ENCODE data around the gene KLHL29. TPM values are rescaled to one million over a fixed set of nuclear protein-coding genes. Genes with fewer than 3 reads are reported as not detected.

The KLHL29 gene
- total RNA-seq, 4 donors from 2014 or later, result 10.1 to 27.3 (median 15.7) TPM

DNA sequence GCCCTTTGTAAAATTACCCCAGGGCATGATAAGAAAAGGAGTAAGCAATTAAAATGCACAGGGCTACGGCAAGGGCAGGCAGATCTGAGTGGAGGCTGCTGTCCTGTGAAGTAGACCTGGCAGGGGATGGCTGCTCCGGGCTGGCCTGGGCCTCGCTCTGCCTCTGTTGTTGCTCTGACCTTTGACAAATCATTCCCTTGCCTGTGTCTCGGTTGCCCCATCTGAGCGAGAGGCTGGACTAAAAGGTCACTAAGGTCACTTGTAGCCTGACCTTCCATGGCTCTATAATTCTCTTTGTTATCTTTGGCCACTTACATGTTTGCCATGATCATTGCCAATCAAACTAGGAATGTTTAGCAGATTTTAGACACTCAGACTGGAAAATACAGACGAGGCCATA is 118.1 kb downstream of the KLHL29 start:
- WGBS, 2 donors, result 77 to 80% methylated on average over 6 of the region's 6 CpGs
- DNase-seq (ENCODE audit: low spot score in 2 of 2), result no peak
- intact Hi-C loops (cut with DNase I; ENCODE audit: low total_unique reads), result no loop called here
- no peak overlapping the region for H3K4me3 ChIP-seq (ENCODE audit: low read depth, poor library complexity, severe bottlenecking)
- TF ChIP-seq POLR2A (IDR thresholded peaks at IDR 0.05), result no peak
- TF ChIP-seq, protein P1, sequence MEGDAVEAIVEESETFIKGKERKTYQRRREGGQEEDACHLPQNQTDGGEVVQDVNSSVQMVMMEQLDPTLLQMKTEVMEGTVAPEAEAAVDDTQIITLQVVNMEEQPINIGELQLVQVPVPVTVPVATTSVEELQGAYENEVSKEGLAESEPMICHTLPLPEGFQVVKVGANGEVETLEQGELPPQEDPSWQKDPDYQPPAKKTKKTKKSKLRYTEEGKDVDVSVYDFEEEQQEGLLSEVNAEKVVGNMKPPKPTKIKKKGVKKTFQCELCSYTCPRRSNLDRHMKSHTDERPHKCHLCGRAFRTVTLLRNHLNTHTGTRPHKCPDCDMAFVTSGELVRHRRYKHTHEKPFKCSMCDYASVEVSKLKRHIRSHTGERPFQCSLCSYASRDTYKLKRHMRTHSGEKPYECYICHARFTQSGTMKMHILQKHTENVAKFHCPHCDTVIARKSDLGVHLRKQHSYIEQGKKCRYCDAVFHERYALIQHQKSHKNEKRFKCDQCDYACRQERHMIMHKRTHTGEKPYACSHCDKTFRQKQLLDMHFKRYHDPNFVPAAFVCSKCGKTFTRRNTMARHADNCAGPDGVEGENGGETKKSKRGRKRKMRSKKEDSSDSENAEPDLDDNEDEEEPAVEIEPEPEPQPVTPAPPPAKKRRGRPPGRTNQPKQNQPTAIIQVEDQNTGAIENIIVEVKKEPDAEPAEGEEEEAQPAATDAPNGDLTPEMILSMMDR (IDR thresholded peaks at IDR 0.05), result no peak

DNA sequence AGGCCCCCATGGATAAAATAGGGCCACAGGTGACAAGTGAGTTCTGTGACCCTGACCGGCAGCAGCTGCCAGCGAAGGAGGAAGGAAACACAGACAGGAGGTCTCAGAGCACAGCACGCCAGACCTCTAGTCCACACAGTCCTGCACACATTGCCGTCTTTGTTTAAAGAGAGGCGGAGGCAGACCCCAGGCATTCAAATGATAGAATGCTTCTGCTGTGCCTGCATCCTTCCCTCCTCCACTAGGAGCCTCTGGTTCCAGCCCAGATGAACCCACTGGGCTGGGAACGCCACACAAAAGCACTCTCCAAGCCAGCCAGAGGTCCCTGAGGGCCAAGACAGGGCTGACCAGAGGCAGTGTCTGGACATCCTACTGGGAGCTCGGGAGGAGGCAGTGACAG is 118.7 kb downstream of the KLHL29 start:
- H3K4me3 ChIP-seq (ENCODE audit: low read depth, poor library complexity, severe bottlenecking), result no peak overlapping the region
- no peak for DNase-seq (ENCODE audit: low spot score in 2 of 2)
- intact Hi-C loops (cut with DNase I; ENCODE audit: low total_unique reads), result no loop called here
- WGBS, 2 donors, result 85 to 89% methylated on average over 7 of the region's 7 CpGs
- no peak for TF ChIP-seq POLR2A (IDR thresholded peaks at IDR 0.05)
- TF ChIP-seq, protein P1 (IDR thresholded peaks at IDR 0.05), result no peak

DNA sequence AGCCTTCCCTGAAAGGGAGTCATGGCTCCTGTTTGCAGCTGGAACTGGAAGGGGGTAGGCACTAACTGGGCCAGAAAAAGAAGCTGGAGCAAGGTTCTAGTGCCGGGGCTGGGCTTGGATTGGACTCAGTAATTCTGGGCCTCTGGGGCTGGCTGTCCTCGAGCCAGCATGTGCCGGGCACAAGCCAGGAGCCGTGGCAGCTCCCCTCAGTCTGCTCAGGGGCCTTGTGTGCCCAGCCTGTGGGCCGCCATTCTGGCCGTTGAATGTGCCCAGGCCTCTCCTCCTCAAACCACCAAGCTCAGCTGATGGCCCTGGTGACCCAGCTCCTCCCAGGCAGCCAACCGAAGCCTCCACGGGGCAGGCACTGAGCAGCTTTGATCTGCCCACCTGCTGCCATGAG is 119.6 kb downstream of the KLHL29 start:
- 72 to 74% methylated on average over 6 to 8 of the region's 8 CpGs for WGBS, 2 donors
- no peak for DNase-seq (ENCODE audit: low spot score in 2 of 2)
- intact Hi-C loops (cut with DNase I; ENCODE audit: low total_unique reads), result no loop called here
- no peak for TF ChIP-seq POLR2A (IDR thresholded peaks at IDR 0.05)
- TF ChIP-seq, protein P1 (IDR thresholded peaks at IDR 0.05), result no peak
- no peak overlapping the region for H3K4me3 ChIP-seq (ENCODE audit: low read depth, poor library complexity, severe bottlenecking)

DNA sequence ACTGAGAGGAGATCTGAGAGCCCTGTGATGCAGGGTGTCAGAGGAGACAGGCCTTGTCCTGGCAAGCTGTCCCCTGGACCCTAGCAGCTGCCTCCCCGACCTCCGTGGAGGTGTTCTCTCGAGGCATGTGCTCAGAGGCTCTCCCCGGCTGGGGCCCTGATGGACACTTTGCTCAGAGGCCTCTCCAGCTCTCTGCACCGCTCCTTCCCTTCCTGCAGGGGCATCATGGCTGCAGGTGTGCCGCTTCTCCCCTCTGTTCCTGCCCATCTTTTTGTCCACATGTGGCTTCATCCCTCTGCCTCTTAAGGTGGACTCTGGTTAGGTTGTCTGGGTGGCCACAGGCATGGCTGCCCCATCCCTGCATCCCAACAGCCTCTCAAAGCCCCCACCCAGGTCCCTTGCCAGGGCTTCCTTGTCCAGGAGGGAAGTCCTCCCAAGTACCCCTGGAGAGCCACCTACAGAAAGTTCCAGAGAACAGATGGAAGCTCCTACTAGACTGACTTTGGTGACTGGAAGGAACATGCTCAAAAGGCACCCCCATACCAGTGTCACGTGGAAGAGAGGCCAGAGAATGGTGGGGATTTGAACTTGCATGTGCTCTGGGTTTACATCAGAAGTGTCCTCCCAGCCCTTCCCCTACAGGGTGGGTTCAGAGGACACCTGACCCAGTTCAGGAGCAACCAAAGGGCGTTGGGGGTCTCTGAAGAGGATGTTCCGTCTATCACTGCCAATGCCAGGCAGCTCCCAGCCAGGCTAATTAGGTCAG is 120.4 kb downstream of the KLHL29 start:
- WGBS, 2 donors, result 87 to 94% methylated on average over 8 to 9 of the region's 9 CpGs
- DNase-seq (ENCODE audit: low spot score in 2 of 2), result no peak
- no peak overlapping the region for H3K4me3 ChIP-seq (ENCODE audit: low read depth, poor library complexity, severe bottlenecking)
- no peak for TF ChIP-seq POLR2A (IDR thresholded peaks at IDR 0.05)
- TF ChIP-seq, protein P1 (IDR thresholded peaks at IDR 0.05), result no peak
- intact Hi-C loops (cut with DNase I; ENCODE audit: low total_unique reads), result no loop called here

DNA sequence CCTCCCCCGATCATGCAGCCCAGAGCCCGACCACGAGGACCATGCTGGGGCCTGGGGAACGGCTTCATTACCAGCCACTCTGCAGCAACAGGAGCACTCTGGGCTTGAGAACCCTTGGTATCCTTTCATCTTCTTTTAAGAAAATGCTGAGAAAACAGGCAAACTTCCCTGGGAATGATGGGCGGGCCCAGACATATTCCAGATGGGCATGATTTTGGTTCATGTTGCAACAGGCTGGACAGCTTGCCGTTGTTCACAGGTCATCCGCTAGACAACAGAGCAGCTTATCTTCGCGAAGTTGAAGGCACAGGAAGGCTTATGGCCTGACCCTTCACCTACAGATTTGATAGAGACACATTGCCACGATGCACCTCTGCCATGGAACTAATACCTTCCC is 121.0 kb downstream of the KLHL29 start:
- WGBS, 2 donors, result 37 to 54% methylated on average over 10 of the region's 10 CpGs
- TF ChIP-seq, protein P1 (IDR thresholded peaks at IDR 0.05), result no peak
- TF ChIP-seq POLR2A (IDR thresholded peaks at IDR 0.05), result no peak
- H3K4me3 ChIP-seq (ENCODE audit: low read depth, poor library complexity, severe bottlenecking), result no peak overlapping the region
- DNase-seq (ENCODE audit: low spot score in 2 of 2), result peak in 1 of 2 donors; percentile 41
- intact Hi-C loops (cut with DNase I; ENCODE audit: low total_unique reads), result no loop called here
